Activated naive CD4-positive, alpha-beta T cell treated with anti-CD3 and anti-CD28 coated beads, Interleukin-2, amount 50 U/mL, for 16 hours (primary cell): ENCODE results near the gene ARSA.

ENCODE experiments used
- DNase-seq: peaks from one replicate; pipeline ENCODE4 v3.0.0-alpha.2; 2020

The ARSA gene

GRCh38 chr22:50577697-50577986, 50.3 kb downstream of the ARSA start:
- no peak for DNase-seq

DNA sequence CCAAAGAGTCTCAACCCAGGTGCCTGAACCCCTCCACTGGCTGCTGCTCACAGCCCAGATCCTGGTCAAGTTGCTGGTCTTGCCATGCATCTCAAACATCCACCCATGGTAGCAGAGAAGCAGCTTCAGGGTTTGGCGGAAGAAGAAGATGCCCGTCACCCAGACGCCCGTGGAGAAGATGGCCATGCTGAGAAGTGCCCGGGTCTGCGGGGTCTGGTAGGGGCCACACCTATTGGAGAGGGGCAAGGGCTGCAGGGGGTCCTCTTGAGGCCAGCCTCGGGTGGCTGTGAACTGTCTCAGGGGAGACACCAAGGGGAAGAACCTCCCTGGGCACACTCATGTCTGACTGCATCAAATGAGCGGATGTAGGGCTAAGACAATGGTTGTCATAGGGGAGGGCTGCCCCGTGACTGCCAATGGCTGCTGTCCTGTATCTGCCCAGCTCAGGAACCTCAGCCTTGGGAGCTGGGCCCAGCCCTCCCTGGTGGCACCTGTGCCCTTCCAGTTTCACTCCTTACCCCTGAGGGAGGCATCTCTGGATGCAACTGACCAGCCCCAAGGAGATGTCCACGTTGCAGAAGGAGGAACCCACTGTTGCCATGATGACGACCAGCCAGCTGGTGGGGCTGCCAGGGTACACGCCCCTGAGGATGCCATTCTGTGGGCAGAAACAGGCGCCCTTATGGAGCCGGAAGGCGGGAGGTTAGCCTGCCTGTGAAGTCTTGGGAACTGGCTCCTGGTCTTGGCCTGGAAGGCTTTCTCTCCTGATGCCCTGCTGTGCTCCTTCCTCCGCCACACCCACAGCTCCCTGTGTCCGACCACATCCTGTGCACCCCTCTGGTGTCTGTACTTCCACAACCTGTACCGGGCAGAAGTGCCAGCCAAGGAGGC, 50.9 kb downstream of the ARSA start:
- DNase-seq = no peak

GRCh38 chr22:50576070-50576469, 51.9 kb downstream of the ARSA start:
- DNase-seq = no peak

- DNase-seq = no peak
Measured at GRCh38 chr22:50575426-50575941, 52.5 kb downstream of the ARSA start.
